ENCODE results near the gene RNASE3. TPM values are rescaled to one million over a fixed set of nuclear protein-coding genes. Genes with fewer than 3 reads are reported as not detected.

The RNASE3 gene
- total RNA-seq, 1 donor from 2014 or later, result not detected

- H3K27me3 Mint-ChIP-seq (ENCODE audit: unreplicated experiment), result peaks cover 44% of the 10 kb centered on the region
- H3K36me3 Mint-ChIP-seq (ENCODE audit: unreplicated experiment), result no peaks in the 10 kb centered on the region
- DNase-seq (ENCODE audit: extremely low spot score, unreplicated experiment), result no peak
- no peaks in the 10 kb centered on the region for H3K4me1 Mint-ChIP-seq (ENCODE audit: unreplicated experiment)
- no peaks in the 10 kb centered on the region for H3K9me3 Mint-ChIP-seq (ENCODE audit: unreplicated experiment)
- TF ChIP-seq CTCF (IDR thresholded peaks at IDR 0.05), result peak; percentile 65
- H3K4me3 Mint-ChIP-seq (ENCODE audit: unreplicated experiment), result no peak overlapping the region
- no peak overlapping the region for H3K27ac Mint-ChIP-seq (ENCODE audit: unreplicated experiment)
Measured at GRCh38 chr14:20855652-20856291, 35.4 kb upstream of the RNASE3 start.

- H3K4me1 Mint-ChIP-seq (ENCODE audit: unreplicated experiment), result no peaks in the 10 kb centered on the region
- no peak for TF ChIP-seq CTCF (IDR thresholded peaks at IDR 0.05)
- H3K36me3 Mint-ChIP-seq (ENCODE audit: unreplicated experiment), result no peaks in the 10 kb centered on the region
- H3K9me3 Mint-ChIP-seq (ENCODE audit: unreplicated experiment), result no peaks in the 10 kb centered on the region
- H3K27me3 Mint-ChIP-seq (ENCODE audit: unreplicated experiment), result peaks cover 46% of the 10 kb centered on the region
- no peak overlapping the region for H3K4me3 Mint-ChIP-seq (ENCODE audit: unreplicated experiment)
- DNase-seq (ENCODE audit: extremely low spot score, unreplicated experiment), result no peak
- no peak overlapping the region for H3K27ac Mint-ChIP-seq (ENCODE audit: unreplicated experiment)
Measured at GRCh38 chr14:20857207-20857606, 34.0 kb upstream of the RNASE3 start.

- Mint-ChIP-seq H3K4me1 (ENCODE audit: unreplicated experiment) (no peaks in the 10 kb centered on the region), H3K27ac (ENCODE audit: unreplicated experiment) (no peak overlapping the region), H3K27me3 (ENCODE audit: unreplicated experiment) (peaks cover 44% of the 10 kb centered on the region), H3K9me3 (ENCODE audit: unreplicated experiment) (no peaks in the 10 kb centered on the region), H3K4me3 (ENCODE audit: unreplicated experiment) (no peak overlapping the region), H3K36me3 (ENCODE audit: unreplicated experiment) (no peaks in the 10 kb centered on the region)
- peak; percentile 91 for TF ChIP-seq CTCF (IDR thresholded peaks at IDR 0.05)
- DNase-seq (ENCODE audit: extremely low spot score, unreplicated experiment), result peak; percentile 87
Measured at GRCh38 chr14:20857630-20858261, 33.4 kb upstream of the RNASE3 start.

GRCh38 chr14:20866194-20866593 lies 25.0 kb upstream of the RNASE3 start:
- TF ChIP-seq CTCF (IDR thresholded peaks at IDR 0.05), result no peak
- Mint-ChIP-seq H3K4me3 (ENCODE audit: unreplicated experiment) (no peak overlapping the region), H3K27ac (ENCODE audit: unreplicated experiment) (no peak overlapping the region), H3K9me3 (ENCODE audit: unreplicated experiment) (no peaks in the 10 kb centered on the region), H3K4me1 (ENCODE audit: unreplicated experiment) (no peaks in the 10 kb centered on the region), H3K27me3 (ENCODE audit: unreplicated experiment) (peaks cover 28% of the 10 kb centered on the region), H3K36me3 (ENCODE audit: unreplicated experiment) (no peaks in the 10 kb centered on the region)
- no peak for DNase-seq (ENCODE audit: extremely low spot score, unreplicated experiment)

GRCh38 chr14:20866963-20867362 lies 24.2 kb upstream of the RNASE3 start:
- Mint-ChIP-seq H3K9me3 (ENCODE audit: unreplicated experiment) (no peaks in the 10 kb centered on the region), H3K27me3 (ENCODE audit: unreplicated experiment) (peaks cover 24% of the 10 kb centered on the region), H3K4me3 (ENCODE audit: unreplicated experiment) (no peak overlapping the region), H3K36me3 (ENCODE audit: unreplicated experiment) (no peaks in the 10 kb centered on the region), H3K27ac (ENCODE audit: unreplicated experiment) (no peak overlapping the region), H3K4me1 (ENCODE audit: unreplicated experiment) (no peaks in the 10 kb centered on the region)
- no peak for DNase-seq (ENCODE audit: extremely low spot score, unreplicated experiment)
- TF ChIP-seq CTCF (IDR thresholded peaks at IDR 0.05), result peak; percentile 29
